Inferior parietal cortex (tissue), 1 donor: ENCODE results near the gene IPMK.
A peak's percentile ranks its signal among the peaks of the same experiment; 100 is the strongest.
"Not testable (repeated sequence)": the region's sequence is repeated elsewhere in the genome, so short reads cannot be mapped to it uniquely, and the experiment has no call there.

Experiments
- DNase-seq: peaks from one replicate; pipeline ENCODE4 v3.0.0-alpha.2; 2016; ENCODE audit errors: extremely low spot score

IPMK gene

DNA sequence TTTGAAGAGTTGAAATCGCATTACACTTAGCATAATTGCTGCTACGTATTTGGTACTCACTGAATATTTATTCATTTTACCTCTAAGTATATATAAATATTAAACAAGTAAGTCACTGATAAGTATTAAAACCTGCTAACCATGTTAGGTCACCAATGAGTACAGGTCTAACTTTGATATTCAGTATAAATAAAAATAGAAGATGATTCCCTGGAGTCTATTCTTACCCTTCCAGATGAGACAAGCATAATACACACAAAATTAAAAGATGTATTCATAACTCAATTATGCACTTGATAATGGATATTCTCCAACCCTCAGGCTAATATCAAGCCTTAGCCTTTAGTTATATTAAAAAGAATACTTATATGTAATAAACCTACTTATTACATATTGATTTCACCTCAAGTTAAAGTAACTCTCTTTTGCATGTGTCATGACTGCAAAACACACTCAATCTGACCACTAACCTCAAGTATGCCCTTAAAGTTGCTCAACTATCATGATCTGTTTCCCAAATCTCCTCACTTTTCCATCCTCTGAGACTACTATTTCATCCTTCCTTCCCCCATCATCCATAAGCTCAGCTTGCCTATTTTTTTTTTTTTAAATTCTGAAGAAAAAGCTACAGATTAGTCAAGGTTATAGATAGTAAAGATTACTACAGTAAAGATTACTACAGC, 46.8 kb downstream of the IPMK start:
- no peak for DNase-seq

DNA sequence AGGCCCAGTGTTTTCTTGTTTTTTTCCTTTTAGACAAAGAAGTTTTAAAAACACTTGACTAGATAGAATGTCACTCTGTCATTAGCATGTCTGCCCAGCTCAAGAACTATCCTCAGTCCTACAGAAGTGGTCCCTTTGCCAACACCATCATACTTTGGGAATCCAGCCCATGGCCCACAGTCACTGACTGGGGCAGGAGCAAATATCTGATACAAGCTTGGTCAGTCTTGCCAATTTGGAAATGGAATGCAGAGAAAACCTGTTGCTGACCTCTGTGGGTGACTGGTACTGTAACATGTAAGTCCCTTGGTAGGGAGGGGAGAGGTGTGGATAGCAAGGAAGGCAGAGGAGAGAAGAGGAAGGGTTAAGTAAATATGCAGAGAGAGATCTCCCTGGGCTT, 47.8 kb downstream of the IPMK start:
- no peak for DNase-seq

DNA sequence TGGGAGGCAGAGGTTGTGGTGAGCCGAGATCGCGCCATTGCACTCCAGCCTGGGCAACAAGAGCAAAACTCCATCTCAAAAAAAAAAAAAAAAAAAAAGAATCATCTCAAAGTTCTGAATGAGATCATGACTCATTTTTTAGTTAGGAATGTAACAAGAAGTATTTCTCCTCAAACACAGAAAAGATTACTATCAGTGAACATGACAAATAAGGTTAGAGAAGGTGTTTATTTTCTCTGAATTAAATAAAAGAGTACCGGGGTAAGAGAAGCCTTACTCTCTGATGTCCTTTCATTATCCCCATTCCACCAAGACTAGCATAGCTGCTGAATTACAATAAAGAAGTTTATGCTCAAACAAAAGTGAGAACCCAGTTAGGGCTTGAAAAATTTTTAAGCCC, 50.1 kb downstream of the IPMK start:
- DNase-seq = no peak

DNA sequence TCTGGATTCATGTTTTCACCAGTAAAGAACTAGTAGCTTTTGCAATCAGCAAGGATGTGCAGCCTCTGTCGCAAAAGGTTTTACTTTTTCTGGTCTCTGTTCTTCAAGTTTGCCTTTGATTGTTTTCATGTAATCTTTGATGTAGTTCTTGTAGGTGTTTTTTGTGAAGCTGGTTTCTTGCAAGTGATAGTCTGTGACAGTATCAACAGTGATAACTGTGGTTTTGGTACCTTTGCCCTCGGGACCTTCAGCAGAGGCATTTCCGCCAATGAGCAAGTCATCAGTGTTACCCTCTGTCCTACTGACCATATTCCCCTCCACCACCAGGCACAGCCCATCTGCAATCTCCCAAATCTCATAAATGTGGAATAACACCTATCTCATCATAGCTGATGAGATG, 55.1 kb downstream of the IPMK start:
- DNase-seq = no peak

DNA sequence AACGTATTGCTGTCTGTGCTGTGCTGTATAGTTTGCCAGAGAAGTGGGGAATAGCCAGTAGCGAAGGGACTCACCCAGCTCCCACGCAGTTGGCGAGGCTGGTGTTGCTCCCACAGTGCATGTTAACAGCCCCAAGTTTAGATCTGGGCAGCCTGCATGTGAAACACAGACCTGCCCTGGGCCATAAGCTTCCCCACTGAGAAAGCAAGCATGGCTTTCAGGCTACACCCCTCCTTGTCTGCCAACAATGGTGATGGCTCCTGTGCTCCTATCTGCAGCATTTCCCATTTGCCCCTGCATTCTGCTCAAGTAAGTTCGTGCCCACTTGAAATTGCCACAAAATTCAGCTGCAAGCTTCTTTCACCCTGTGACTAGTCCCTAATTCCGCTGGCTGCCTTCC, 57.5 kb downstream of the IPMK start:
- DNase-seq = no peak

DNA sequence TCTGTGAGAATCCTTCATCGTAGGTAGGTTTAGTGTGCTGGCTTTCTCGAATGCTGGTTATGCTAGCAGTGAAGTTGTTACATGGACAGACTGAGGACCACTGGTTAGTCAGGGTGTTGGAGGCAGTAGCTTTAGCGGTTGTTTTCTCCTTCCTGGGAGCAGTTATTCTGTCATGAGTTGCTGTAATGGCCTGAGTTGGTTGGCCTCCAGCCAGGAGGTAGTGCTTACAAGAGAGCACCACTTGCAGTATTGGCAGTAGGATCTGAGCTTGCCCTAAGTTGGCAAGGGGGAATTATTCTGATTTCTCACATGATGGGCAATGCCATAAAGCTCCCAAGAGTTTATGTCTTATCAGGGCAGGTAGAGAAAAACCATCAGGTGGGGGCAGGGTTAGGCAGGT, 58.0 kb downstream of the IPMK start:
- DNase-seq = no peak

DNA sequence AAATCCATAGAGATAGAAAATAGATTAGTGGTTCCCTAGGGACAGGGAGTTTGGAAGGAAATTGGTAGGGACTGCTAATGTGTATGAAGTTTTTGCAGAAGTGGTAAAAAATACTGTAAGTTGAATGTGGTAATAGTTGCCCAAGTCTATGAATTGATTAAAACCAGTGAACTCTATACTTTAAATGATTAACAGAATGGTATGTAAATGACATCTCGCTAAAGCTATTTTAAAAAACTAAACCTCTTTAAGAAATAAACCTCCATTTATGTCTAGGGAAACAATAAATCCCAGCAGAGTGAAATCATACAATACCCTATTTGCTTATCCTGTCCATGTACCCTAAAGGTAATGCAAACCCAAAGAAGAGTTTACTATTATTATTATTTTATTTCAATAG, 61.4 kb downstream of the IPMK start:
- DNase-seq = no peak

DNA sequence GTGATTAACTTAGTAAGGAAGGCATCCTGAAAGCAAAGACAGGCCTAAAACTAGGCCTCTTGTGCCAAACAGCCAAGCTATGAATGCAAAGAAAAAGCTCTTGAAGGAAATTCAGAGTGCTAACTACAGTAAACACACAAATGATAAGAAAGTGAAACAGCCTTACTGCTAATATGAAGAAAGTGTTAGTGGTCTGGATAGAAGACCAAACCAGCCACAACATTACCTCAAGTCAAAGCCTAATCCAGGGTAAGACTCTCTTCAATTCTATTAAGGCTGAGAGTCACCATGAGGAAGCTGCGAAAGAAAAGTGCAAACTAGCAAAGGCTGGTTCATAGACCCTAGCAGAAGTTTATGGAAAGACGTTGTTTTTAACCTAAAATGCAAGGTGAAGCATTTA, 66.0 kb downstream of the IPMK start:
- no peak for DNase-seq

DNA sequence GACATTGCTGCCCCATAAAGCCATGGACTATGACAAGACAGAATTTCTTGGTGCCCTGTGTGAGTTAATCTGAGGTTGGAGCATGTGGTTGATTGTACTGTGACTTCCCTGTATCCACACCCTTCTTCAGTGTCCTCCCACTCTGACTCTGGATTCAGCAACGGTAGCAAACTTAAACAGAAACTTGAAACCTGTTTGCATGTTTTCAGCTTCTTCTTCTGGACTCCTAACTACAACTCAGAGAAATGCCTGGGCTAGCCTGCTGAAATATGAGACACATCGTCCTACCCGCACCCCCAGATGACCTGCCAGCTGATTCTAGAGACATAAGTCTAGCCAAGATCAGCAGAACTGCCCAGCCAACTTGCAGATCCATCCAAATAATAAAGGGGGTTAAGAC, 78.4 kb downstream of the IPMK start:
- DNase-seq = no peak

DNA sequence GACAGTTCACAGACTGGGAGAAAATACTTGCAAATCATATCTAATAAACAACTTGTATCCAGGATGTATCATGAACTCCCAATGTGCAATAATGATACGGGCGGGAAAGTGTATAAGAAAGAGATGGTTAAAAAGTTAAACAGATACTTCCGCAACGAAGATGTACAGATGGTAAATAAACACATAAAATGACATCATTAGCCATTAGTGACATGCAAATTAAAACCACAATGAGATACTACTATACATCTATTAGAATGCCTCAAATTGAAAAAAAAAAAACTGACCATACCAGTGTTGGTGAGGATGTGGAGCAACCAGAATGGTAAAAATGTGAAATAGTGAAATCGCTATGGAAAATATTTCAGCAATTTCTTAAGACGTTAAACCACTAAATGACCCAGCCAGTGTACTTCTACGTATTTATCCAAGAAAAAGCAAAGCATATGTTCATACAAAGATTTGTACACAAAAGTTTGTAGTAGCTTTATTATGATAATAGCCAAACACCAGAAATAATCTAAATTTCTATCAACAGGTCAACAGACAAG, 83.5 kb downstream of the IPMK start:
- no peak for DNase-seq

DNA sequence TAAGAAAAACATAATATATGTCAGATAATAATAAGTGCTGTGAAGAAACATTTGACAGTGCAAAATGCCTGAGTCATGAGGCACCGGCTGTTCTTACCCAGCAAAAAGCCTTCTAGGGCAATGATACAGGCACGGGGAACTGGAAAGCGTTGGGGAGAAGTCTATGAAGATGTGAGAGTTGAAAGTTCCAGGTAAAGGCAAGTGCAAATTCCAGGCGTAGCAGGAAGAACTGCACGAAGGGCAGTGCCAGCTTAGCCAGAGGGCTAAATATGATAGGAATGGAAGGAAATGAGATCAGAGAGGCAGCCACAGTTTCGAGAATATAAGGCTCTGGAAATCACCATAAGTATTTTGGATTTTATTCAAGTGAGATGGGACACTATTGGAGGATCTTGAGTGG, 87.0 kb downstream of the IPMK start:
- no peak for DNase-seq

DNA sequence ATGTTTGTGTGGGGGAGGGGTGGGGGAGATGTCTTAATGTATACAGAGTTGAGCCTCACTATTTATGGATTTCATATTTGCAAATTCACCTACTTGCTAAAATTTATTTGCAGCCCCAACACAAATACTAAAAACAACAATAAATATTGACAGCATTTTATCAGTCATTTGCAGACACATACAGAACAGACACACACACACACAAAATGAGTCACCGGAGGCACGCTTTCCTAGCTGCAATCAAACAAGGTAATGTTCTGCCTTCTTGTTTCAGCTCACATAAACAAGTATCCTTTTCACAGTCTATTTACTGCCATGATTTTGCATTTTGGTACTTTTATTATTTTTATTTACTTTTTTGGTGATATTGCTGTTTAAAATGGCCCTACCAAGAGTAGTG, 88.5 kb downstream of the IPMK start:
- no peak for DNase-seq

DNA sequence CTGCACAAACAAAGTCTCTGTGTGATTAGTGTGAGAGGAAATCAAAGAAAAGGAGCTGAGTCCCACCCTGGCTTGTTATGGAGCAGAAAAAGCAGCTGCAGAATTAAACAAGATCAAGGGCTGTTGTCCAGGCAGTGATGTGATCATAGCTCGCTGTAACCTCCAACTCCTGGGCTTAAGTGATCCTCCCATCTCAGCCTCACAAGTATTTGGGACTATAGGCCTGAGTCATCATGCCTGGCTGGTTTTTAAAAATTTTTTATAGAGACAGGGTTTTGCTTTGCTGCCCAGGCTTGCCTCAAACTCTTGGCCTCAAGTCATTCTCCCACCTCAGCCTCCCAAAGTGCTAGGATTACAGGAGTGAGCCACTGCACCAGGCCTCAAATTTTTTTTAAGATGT, 88.9 kb downstream of the IPMK start:
- DNase-seq = no peak

DNA sequence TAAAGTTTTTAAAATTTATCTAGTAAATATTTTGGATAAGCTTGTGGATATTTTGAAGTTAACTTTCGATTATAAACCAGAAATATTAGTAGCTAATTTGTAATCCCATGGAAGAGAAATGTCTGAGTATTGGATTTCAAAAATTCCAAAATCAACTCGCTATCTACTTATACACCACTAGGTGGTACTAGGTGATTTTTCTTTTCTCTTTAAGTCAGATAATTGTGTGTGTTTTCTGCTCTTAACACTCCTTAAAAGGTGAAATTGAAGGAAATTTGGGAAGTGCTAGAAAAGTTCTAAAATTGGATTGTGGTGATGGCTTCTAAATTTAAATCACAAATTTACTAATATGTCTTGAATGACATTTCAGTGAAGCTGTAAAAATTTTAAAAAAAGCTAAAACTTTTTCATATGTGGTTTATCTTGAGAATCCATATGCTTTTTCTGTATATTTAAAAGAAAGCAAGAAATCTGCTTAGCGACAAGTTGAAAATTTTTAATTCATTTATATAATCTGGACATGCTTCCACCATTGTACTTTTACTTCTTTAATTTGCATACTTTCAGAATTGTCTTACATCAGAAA, 90.2 kb downstream of the IPMK start:
- peak; percentile 53 for DNase-seq

DNA sequence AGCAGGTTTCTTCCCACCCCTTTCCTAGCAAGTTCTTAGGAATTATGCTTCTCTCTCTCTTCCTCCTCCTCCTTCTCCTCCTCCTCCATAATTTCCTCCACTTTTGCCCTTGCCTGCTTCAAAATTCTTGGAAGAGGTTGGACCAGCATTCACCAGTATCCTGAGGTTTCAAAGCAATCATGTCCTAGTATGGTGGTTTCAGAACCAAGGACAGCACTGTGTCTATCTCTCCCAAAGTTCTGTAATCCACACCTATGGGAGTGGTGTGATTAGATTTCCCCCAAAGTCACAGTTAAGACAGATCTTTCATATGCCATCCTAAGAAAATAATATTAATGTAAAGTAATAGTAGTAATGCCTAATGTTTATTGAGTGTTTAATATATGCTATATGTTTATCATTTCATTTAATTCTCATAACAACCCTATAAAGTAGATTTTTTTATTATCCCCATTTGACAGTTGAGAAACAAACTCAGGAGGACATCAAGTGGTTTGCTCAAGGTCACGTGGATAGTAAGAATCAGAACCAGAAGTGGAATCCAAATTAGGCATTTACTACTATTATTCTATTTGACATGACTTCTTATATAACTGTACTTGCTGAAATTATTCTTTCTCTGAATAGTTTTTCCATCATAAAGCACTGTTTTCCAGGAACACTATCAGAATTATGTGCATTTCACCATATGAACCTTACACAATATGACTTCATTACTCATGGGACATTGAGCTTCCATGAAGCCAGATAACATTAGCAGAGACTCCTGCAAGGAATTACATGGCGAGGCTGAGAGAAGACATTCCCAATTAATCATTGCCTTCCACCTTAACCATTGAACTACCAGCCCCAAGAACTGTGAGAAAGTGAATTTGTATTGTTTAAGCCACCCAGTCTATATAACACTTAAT, 91.4 kb downstream of the IPMK start:
- no peak for DNase-seq

DNA sequence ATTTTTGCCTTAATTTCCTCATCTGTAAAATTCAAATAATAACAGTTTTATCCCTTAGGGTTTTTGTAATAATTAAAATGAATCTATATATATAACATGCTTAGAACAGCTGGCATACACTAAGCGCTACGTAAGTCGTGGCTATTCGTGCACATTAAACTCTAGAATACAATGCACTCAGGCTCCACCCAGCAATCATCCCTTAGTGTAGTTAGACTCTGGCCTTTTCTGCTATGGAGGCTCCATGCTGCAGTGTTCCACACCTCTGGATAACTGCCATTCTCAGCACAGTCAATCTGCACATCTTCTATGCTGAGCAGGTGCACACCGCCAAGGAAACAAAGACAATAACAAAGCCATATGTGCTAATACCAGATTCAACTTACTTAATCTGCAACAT, 92.9 kb downstream of the IPMK start:
- no peak for DNase-seq

DNA sequence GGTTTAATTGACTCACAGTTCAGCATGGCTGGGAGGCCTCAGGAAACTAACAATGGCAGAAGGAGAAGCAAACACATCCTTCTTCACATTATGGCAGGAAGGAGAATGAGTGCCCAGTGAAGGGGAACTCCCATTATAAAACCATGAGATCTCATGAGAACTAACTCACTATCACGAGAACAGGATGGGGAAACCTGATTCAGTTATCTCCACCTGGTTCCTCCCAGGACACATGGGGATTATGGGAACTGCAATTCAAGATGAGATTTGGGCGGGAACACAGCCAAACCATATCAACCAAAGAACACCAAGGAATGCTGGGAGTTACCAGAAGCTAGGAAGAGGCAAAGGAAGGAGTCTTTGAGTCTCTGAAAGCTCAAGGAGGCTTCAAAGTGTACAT, 94.3 kb downstream of the IPMK start:
- no peak for DNase-seq

DNA sequence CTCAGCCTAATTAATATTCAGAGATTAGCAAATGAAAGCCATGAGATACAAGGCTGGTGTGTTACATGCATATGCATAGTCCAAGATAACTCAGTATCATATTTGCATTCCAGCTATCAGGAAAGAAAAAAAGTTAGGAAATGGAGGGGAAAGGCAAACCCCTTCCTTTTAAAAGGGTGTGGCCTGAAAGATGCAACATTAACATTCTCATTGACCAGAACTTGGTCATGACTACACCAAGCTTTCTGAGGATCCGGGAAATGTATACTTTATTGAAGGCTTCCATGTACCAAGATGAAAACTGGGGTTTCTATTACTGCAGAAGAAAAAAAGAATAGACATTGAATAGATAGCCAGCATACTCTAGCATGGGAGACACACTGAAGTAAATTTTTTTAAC, 96.5 kb downstream of the IPMK start:
- DNase-seq = no peak

DNA sequence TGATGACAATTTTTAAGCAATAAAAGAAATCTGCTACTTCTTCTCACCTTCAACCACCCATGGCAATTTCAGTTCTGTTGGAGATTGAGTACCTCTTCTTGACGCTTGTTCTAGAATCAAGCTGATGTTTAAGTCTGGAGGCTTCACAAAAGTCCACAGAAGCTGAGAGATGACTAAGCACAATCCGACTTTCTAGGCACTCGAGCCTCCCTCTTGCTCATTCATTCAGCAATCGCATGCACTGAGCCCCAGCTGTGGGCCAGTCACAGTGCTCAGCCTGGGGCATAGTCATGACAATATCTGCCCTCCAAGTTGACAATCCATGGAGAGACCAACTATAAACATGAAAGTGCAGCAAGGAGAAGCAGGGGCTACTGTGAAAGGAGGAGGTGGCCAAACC, 103.2 kb downstream of the IPMK start:
- DNase-seq = no peak

DNA sequence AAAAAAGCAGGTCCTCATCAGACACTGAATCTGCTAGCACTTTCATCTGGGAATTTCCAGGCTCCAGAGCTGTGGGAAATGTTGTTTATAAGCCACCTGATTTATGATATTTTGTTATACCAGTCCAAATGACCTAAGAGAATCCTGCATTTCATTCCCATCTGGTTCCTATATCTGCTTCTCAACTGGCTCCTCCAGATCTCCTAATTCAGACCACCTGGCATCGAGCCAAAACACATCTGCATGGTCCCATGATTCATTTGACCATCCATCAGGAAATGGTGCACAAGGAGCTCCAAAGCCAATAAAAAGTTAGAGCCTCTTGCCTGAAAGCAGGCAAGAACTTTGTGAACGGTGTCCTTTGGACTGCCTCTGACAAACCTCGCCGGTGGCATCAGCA, 108.9 kb downstream of the IPMK start:
- no peak for DNase-seq

DNA sequence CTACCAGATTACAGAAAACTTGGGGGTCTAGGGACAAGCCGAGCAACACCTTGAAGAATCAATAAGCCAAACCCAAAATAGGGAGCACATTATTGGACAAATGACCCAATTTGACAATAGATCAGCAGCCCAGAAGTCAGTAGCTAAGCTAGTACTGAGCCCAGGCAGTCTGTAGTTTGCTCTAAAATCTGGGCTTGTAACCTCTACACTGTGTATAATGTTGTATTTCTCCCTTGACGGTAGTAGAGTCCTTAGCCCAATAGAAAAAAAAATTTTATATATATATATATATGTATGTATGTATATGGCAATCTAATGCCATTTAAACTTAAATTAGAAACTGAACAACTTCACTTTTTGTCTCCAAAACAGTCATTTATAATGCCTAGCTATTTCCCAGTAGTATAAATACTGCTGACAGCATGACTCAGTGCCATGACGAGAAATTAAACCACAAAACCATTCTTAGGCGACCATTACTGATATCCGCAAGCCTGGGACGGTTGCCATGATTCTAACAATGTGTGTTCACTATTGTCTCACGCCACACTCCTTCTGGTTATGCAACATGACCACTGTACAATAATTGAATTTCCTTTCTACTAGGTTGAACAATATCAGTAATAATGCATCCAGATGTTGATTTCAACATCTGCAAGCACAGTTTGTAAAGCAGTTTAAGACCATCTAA, 110.5 kb downstream of the IPMK start:
- DNase-seq = no peak

DNA sequence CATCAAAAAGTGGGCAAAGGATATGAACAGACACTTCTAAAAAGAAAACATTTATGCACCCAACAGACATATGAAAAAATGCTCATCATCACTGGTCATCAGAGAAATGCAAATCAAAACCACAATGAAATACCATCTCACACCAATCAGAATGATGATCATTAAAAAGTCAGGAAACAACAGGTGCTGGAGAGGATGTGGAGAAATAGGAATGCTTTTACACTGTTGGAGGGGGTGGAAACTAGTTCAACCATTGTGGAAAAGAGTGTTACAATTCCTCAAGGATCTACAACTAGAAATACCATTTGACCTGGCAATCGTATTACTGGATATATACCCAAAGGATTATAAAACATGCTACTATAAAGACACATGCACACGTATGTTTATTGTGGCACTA, 111.8 kb downstream of the IPMK start:
- not testable (repeated sequence) for DNase-seq
